Measurements from ENCODE around the gene TTC27. TPM values are rescaled to one million over a fixed set of nuclear protein-coding genes. Genes with fewer than 3 reads are reported as not detected.

TTC27 gene
- total and polyA plus RNA-seq, 10 of the 15 experiments (the other 5 are each of a cell fraction or from before 2014, with no cell fraction given) = 20.4 to 34.9 (median 26.0) TPM

GRCh38 chr2:32770360-32770759, 142.5 kb downstream of the TTC27 start:
- H3K9ac ChIP-seq (ENCODE audit: control insufficient read depth, insufficient read depth, low read length) = no peak overlapping the region
- TF ChIP-seq SPI1 (IDR thresholded peaks at IDR 0.05; ENCODE audit: borderline replicate concordance, insufficient read depth, low read depth, low read length) (no peak), RBBP5 (conservative IDR thresholded peaks at IDR 0.05) (no peak), SRF (IDR thresholded peaks at IDR 0.05; ENCODE audit: low read depth in 2 of 2, low read length in 2 of 2) (no peak), CBX3 (IDR thresholded peaks at IDR 0.05; ENCODE audit: borderline replicate concordance, low read depth) (no peak), ZSCAN29 (IDR thresholded peaks at IDR 0.05) (no peak), ZBTB11 (CRISPR knock-in tag; IDR thresholded peaks at IDR 0.05) (no peak), ZBTB40 (IDR thresholded peaks at IDR 0.05; ENCODE audit: borderline replicate concordance) (no peak), RCOR1 (conservative IDR thresholded peaks at IDR 0.05; ENCODE audit: low read depth, low read length) (no peak), ZNF622 (IDR thresholded peaks at IDR 0.05) (no peak), NBN (IDR thresholded peaks at IDR 0.05) (no peak), LARP7 (IDR thresholded peaks at IDR 0.05) (no peak), ZBTB4 (CRISPR knock-in tag; IDR thresholded peaks at IDR 0.05) (no peak), MTA3 (IDR thresholded peaks at IDR 0.05; ENCODE audit: borderline replicate concordance, low read length) (no peak)
- POLR2A ChIA-PET = no interaction called here
- ATAC-seq (no peak), FAIRE-seq (no peak), DNase-seq (ENCODE audit: low read depth, low spot score) (no peak)
- H3K27me3 ChIP-seq (replicated peaks in 1 of 2; ENCODE audit: control insufficient read depth in 2 of 2, insufficient read depth in 2 of 2, low read length in 1 of 2) = no peaks in the 10 kb centered on the region
- WGBS (ENCODE audit: insufficient coverage, insufficient replicate concordance, low lambda C conversion rate, missing lambda C conversion rate) = 76% methylated on average over 5 of the region's 5 CpGs
- CTCF ChIA-PET = interaction anchor here (1.2 kb wide), 1 partner anchor 12 kb away, joined by 3 read pairs; no protein-coding TSS in a partner anchor
- no peaks in the 10 kb centered on the region for H3K36me3 ChIP-seq (ENCODE audit: control insufficient read depth in 2 of 2, insufficient read depth in 2 of 2, low read length in 1 of 2)
- H4K20me1 ChIP-seq (ENCODE audit: control insufficient read depth, insufficient read depth) = no peaks in the 10 kb centered on the region
- H3K4me1 ChIP-seq (ENCODE audit: control insufficient read depth, insufficient read depth, low read length) = no peaks in the 10 kb centered on the region
- H3K27ac ChIP-seq (ENCODE audit: control insufficient read depth, insufficient read depth) = no peak overlapping the region
- RAD21 ChIA-PET (ENCODE audit: unreplicated experiment) = no interaction called here
- H3K79me2 ChIP-seq (ENCODE audit: control insufficient read depth, insufficient read depth, low read length) = no peaks in the 10 kb centered on the region
- no peak overlapping the region for H3K4me2 ChIP-seq (ENCODE audit: control insufficient read depth, insufficient read depth)
- intact Hi-C loops (cut with micrococcal nuclease; ENCODE audit: unreplicated experiment) = no loop called here
- no peaks in the 10 kb centered on the region for H3K9me3 ChIP-seq (replicated peaks; ENCODE audit: control insufficient read depth, insufficient read depth, low read length)
- SMC1A ChIA-PET (ENCODE audit: uncharacterized antibody, unreplicated experiment) = interaction anchor here (1.0 to 1.4 kb wide), 2 partner anchors 602 to 812 kb away, joined by 3 read pairs; no protein-coding TSS in a partner anchor
- in situ Hi-C loops (cut with MboI) = loop anchor here (5.0 to 25.0 kb wide), 3 partner anchors 174 to 817 kb away; partner anchors contain the start of genes FAM98A and LTBP1
- no peak overlapping the region for H2AFZ ChIP-seq (ENCODE audit: control insufficient read depth, low read depth, low read length)
- no TSS peak for BruUV-seq (replicated peaks)
- H3K4me3 ChIP-seq = no peak overlapping the region
